ENCODE results near the gene USP32. TPM values are rescaled to one million over a fixed set of nuclear protein-coding genes. Genes with fewer than 3 reads are reported as not detected.

Gene USP32
- total RNA-seq, 1 experiment from 2014 or later = 103 TPM

DNA sequence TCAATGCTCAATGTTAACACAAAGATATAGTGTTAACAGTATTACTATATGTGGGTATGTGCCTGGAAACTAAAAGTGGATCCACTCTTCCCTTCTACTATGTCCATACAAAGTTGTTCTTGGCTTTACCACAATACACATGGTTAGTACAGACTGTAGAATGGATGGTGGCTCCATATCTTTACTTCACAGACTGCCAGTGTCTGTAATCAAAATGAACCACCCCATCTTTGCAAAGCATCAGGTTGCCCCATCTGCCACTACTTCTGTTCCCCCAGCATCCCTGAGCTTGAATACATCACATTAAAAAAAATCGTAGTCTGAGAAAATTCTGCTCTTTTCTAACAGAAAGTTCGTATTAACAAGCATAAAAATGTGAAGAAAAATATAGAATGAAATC, 30.0 kb downstream of the USP32 start:
- no peak for DNase-seq (ENCODE audit: low spot score)
- ChIA-PET POLR2A (no interaction called here), CTCF (no interaction called here)
- no peak for ATAC-seq
- TF ChIP-seq, protein P1, sequence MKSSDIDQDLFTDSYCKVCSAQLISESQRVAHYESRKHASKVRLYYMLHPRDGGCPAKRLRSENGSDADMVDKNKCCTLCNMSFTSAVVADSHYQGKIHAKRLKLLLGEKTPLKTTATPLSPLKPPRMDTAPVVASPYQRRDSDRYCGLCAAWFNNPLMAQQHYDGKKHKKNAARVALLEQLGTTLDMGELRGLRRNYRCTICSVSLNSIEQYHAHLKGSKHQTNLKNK (CRISPR knock-in tag; IDR thresholded peaks at IDR 0.05) = no peak
- TF ChIP-seq NFYB (CRISPR knock-in tag; conservative IDR thresholded peaks at IDR 0.05; ENCODE audit: low read depth) (no peak), ZNF416 (CRISPR knock-in tag; IDR thresholded peaks at IDR 0.05) (no peak), SMAD3 (CRISPR knock-in tag; IDR thresholded peaks at IDR 0.05; ENCODE audit: borderline replicate concordance) (no peak), SOX15 (CRISPR knock-in tag; IDR thresholded peaks at IDR 0.05) (no peak)
- TF ChIP-seq, protein P2, sequence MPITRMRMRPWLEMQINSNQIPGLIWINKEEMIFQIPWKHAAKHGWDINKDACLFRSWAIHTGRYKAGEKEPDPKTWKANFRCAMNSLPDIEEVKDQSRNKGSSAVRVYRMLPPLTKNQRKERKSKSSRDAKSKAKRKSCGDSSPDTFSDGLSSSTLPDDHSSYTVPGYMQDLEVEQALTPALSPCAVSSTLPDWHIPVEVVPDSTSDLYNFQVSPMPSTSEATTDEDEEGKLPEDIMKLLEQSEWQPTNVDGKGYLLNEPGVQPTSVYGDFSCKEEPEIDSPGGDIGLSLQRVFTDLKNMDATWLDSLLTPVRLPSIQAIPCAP (CRISPR knock-in tag; IDR thresholded peaks at IDR 0.05) = no peak
- TF ChIP-seq, protein P3, sequence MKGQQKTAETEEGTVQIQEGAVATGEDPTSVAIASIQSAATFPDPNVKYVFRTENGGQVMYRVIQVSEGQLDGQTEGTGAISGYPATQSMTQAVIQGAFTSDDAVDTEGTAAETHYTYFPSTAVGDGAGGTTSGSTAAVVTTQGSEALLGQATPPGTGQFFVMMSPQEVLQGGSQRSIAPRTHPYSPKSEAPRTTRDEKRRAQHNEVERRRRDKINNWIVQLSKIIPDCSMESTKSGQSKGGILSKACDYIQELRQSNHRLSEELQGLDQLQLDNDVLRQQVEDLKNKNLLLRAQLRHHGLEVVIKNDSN (CRISPR knock-in tag; IDR thresholded peaks at IDR 0.05) = no peak
- TF ChIP-seq, protein P4, sequence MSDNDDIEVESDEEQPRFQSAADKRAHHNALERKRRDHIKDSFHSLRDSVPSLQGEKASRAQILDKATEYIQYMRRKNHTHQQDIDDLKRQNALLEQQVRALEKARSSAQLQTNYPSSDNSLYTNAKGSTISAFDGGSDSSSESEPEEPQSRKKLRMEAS (CRISPR knock-in tag; IDR thresholded peaks at IDR 0.05) = no peak
- Mint-ChIP-seq H3K4me1 (peaks cover 13% of the 10 kb centered on the region), H3K9me3 (no peaks in the 10 kb centered on the region), H3K36me3 (no peaks in the 10 kb centered on the region), H3K27me3 (ENCODE audit: low read depth) (no peaks in the 10 kb centered on the region), H3K27ac (no peak overlapping the region), H3K4me3 (no peak overlapping the region)

DNA sequence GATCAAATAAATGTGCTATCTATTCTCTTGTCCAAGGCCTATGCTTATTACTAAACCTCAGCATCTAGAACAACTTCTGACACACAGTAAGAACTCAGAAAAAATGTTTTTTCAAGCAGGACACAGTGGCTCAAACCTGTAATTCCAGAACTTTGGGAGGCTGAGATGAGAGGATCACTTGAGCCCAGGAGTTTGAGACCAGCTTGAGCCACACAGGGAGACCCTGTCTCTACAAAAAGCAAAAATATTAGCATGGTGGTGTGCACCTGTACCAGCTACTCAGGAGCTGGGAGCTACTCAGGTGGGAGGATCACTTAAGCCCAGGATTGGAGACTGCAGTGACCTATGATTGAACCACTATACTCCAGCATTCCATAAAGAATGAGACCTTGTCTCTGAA, 32.5 kb downstream of the USP32 start:
- ChIA-PET POLR2A (interaction anchor here (0.7 kb wide), 1 partner anchor 101 kb away, joined by 4 read pairs; no protein-coding TSS in a partner anchor), CTCF (interaction anchor here (0.7 kb wide), 1 partner anchor 142 kb away, joined by 3 read pairs; no protein-coding TSS in a partner anchor)
- no peak overlapping the region for H3K4me3 Mint-ChIP-seq
- no peaks in the 10 kb centered on the region for H3K27me3 Mint-ChIP-seq (ENCODE audit: low read depth)
- DNase-seq (ENCODE audit: low spot score) (no peak), ATAC-seq (no peak)
- H3K9me3 Mint-ChIP-seq = no peaks in the 10 kb centered on the region
- H3K4me1 Mint-ChIP-seq = peaks cover 30% of the 10 kb centered on the region
- H3K27ac Mint-ChIP-seq = no peak overlapping the region
- no peaks in the 10 kb centered on the region for H3K36me3 Mint-ChIP-seq
- TF ChIP-seq, protein P5, sequence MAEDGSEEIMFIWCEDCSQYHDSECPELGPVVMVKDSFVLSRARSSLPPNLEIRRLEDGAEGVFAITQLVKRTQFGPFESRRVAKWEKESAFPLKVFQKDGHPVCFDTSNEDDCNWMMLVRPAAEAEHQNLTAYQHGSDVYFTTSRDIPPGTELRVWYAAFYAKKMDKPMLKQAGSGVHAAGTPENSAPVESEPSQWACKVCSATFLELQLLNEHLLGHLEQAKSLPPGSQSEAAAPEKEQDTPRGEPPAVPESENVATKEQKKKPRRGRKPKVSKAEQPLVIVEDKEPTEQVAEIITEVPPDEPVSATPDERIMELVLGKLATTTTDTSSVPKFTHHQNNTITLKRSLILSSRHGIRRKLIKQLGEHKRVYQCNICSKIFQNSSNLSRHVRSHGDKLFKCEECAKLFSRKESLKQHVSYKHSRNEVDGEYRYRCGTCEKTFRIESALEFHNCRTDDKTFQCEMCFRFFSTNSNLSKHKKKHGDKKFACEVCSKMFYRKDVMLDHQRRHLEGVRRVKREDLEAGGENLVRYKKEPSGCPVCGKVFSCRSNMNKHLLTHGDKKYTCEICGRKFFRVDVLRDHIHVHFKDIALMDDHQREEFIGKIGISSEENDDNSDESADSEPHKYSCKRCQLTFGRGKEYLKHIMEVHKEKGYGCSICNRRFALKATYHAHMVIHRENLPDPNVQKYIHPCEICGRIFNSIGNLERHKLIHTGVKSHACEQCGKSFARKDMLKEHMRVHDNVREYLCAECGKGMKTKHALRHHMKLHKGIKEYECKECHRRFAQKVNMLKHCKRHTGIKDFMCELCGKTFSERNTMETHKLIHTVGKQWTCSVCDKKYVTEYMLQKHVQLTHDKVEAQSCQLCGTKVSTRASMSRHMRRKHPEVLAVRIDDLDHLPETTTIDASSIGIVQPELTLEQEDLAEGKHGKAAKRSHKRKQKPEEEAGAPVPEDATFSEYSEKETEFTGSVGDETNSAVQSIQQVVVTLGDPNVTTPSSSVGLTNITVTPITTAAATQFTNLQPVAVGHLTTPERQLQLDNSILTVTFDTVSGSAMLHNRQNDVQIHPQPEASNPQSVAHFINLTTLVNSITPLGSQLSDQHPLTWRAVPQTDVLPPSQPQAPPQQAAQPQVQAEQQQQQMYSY (CRISPR knock-in tag; IDR thresholded peaks at IDR 0.05) = no peak
- no peak for TF ChIP-seq PRRX2 (CRISPR knock-in tag; IDR thresholded peaks at IDR 0.05)
- TF ChIP-seq, protein P6, sequence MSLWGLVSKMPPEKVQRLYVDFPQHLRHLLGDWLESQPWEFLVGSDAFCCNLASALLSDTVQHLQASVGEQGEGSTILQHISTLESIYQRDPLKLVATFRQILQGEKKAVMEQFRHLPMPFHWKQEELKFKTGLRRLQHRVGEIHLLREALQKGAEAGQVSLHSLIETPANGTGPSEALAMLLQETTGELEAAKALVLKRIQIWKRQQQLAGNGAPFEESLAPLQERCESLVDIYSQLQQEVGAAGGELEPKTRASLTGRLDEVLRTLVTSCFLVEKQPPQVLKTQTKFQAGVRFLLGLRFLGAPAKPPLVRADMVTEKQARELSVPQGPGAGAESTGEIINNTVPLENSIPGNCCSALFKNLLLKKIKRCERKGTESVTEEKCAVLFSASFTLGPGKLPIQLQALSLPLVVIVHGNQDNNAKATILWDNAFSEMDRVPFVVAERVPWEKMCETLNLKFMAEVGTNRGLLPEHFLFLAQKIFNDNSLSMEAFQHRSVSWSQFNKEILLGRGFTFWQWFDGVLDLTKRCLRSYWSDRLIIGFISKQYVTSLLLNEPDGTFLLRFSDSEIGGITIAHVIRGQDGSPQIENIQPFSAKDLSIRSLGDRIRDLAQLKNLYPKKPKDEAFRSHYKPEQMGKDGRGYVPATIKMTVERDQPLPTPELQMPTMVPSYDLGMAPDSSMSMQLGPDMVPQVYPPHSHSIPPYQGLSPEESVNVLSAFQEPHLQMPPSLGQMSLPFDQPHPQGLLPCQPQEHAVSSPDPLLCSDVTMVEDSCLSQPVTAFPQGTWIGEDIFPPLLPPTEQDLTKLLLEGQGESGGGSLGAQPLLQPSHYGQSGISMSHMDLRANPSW (CRISPR knock-in tag; conservative IDR thresholded peaks at IDR 0.05; ENCODE audit: low read depth) = no peak
- TF ChIP-seq, protein P7, sequence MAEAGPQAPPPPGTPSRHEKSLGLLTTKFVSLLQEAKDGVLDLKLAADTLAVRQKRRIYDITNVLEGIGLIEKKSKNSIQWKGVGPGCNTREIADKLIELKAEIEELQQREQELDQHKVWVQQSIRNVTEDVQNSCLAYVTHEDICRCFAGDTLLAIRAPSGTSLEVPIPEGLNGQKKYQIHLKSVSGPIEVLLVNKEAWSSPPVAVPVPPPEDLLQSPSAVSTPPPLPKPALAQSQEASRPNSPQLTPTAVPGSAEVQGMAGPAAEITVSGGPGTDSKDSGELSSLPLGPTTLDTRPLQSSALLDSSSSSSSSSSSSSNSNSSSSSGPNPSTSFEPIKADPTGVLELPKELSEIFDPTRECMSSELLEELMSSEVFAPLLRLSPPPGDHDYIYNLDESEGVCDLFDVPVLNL (CRISPR knock-in tag; IDR thresholded peaks at IDR 0.05; ENCODE audit: borderline replicate concordance, low read depth) = no peak
- TF ChIP-seq, protein P8, sequence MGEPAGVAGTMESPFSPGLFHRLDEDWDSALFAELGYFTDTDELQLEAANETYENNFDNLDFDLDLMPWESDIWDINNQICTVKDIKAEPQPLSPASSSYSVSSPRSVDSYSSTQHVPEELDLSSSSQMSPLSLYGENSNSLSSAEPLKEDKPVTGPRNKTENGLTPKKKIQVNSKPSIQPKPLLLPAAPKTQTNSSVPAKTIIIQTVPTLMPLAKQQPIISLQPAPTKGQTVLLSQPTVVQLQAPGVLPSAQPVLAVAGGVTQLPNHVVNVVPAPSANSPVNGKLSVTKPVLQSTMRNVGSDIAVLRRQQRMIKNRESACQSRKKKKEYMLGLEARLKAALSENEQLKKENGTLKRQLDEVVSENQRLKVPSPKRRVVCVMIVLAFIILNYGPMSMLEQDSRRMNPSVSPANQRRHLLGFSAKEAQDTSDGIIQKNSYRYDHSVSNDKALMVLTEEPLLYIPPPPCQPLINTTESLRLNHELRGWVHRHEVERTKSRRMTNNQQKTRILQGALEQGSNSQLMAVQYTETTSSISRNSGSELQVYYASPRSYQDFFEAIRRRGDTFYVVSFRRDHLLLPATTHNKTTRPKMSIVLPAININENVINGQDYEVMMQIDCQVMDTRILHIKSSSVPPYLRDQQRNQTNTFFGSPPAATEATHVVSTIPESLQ (CRISPR knock-in tag; IDR thresholded peaks at IDR 0.05) = no peak
- TF ChIP-seq, protein P9, sequence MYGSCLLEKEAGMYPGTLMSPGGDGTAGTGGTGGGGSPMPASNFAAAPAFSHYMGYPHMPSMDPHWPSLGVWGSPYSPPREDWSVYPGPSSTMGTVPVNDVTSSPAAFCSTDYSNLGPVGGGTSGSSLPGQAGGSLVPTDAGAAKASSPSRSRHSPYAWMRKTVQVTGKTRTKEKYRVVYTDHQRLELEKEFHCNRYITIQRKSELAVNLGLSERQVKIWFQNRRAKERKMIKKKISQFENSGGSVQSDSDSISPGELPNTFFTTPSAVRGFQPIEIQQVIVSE (CRISPR knock-in tag; IDR thresholded peaks at IDR 0.05; ENCODE audit: borderline replicate concordance) = no peak
- TF ChIP-seq JAZF1 (CRISPR knock-in tag; IDR thresholded peaks at IDR 0.05) = no peak
- TF ChIP-seq, protein P10, sequence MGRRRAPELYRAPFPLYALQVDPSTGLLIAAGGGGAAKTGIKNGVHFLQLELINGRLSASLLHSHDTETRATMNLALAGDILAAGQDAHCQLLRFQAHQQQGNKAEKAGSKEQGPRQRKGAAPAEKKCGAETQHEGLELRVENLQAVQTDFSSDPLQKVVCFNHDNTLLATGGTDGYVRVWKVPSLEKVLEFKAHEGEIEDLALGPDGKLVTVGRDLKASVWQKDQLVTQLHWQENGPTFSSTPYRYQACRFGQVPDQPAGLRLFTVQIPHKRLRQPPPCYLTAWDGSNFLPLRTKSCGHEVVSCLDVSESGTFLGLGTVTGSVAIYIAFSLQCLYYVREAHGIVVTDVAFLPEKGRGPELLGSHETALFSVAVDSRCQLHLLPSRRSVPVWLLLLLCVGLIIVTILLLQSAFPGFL (CRISPR knock-in tag; IDR thresholded peaks at IDR 0.05; ENCODE audit: borderline replicate concordance) = no peak
- TF ChIP-seq, protein P11, sequence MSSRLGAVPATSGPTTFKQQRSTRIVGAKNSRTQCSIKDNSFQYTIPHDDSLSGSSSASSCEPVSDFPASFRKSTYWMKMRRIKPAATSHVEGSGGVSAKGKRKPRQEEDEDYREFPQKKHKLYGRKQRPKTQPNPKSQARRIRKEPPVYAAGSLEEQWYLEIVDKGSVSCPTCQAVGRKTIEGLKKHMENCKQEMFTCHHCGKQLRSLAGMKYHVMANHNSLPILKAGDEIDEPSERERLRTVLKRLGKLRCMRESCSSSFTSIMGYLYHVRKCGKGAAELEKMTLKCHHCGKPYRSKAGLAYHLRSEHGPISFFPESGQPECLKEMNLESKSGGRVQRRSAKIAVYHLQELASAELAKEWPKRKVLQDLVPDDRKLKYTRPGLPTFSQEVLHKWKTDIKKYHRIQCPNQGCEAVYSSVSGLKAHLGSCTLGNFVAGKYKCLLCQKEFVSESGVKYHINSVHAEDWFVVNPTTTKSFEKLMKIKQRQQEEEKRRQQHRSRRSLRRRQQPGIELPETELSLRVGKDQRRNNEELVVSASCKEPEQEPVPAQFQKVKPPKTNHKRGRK (CRISPR knock-in tag; IDR thresholded peaks at IDR 0.05; ENCODE audit: borderline replicate concordance) = no peak
- no peak for TF ChIP-seq NFYB (CRISPR knock-in tag; conservative IDR thresholded peaks at IDR 0.05; ENCODE audit: low read depth)
- no peak for TF ChIP-seq FOXJ3 (CRISPR knock-in tag; IDR thresholded peaks at IDR 0.05; ENCODE audit: borderline replicate concordance)

Data from WTC11 (cell line).